WTC11 (cell line): ENCODE results near the gene SEC14L6.

Experiments
- CREB1 ChIP-seq: sonication (generic); formaldehyde crosslinking; IDR thresholded peaks from 2 replicates; pipeline ENCODE4 v1.8.0; 2023; ENCODE audit warnings: mild to moderate bottlenecking, missing genetic modification reagents
- NR1H2 ChIP-seq: sonication (generic); formaldehyde crosslinking; IDR thresholded peaks from 2 replicates; pipeline ENCODE4 v1.9.0; 2021; ENCODE audit warnings: mild to moderate bottlenecking, moderate library complexity, missing genetic modification reagents
- SMAD3 ChIP-seq: sonication (generic); formaldehyde crosslinking; IDR thresholded peaks from 2 replicates; pipeline ENCODE4 v1.8.0; 2022; ENCODE audit warnings: missing genetic modification reagents, mild to moderate bottlenecking, borderline replicate concordance
- TEAD1 ChIP-seq: sonication (generic); formaldehyde crosslinking; IDR thresholded peaks from 2 replicates; pipeline ENCODE4 v1.8.0; 2022; ENCODE audit warnings: mild to moderate bottlenecking, missing genetic modification reagents
- TEAD4 ChIP-seq: sonication (generic); formaldehyde crosslinking; IDR thresholded peaks from 2 replicates; pipeline ENCODE4 v1.8.0; 2022; ENCODE audit warnings: mild to moderate bottlenecking, missing genetic modification reagents
- ZBTB21 ChIP-seq: sonication (generic); formaldehyde crosslinking; IDR thresholded peaks from 2 replicates; pipeline ENCODE4 v1.8.1; 2023; ENCODE audit warnings: mild to moderate bottlenecking, missing genetic modification reagents, borderline replicate concordance
- TF ChIP-seq, protein P1 (sequence below): fragments of 200-600 bp; IDR thresholded peaks from 2 replicates; pipeline ENCODE4 v1.8.0; 2022; ENCODE audit warnings: antibody characterized with exemption
- TF ChIP-seq, protein P2 (sequence below): sonication (generic); formaldehyde crosslinking; IDR thresholded peaks from 2 replicates; pipeline ENCODE4 v1.8.0; 2022; ENCODE audit warnings: mild to moderate bottlenecking, missing genetic modification reagents
- TF ChIP-seq, protein P3 (sequence below): sonication (generic); formaldehyde crosslinking; IDR thresholded peaks from 2 replicates; pipeline ENCODE4 v1.8.1; 2022; ENCODE audit warnings: mild to moderate bottlenecking, missing genetic modification reagents, moderate library complexity, borderline replicate concordance
- TF ChIP-seq, protein P4 (sequence below): sonication (generic); formaldehyde crosslinking; conservative IDR thresholded peaks from 2 replicates; pipeline ENCODE4 v1.8.1; 2023; ENCODE audit warnings: mild to moderate bottlenecking, low read depth, missing genetic modification reagents, moderate library complexity
- TF ChIP-seq, protein P5 (sequence below): sonication (generic); formaldehyde crosslinking; IDR thresholded peaks from 2 replicates; pipeline ENCODE4 v1.8.1; 2022; ENCODE audit warnings: low read depth, missing genetic modification reagents, borderline replicate concordance
- TF ChIP-seq, protein P6 (sequence below): fragments of 250-450 bp; sonication (Bioruptor Pico); IDR thresholded peaks from 2 replicates; pipeline ENCODE4 v1.9.0; 2021; ENCODE audit warnings: mild to moderate bottlenecking

DNA sequence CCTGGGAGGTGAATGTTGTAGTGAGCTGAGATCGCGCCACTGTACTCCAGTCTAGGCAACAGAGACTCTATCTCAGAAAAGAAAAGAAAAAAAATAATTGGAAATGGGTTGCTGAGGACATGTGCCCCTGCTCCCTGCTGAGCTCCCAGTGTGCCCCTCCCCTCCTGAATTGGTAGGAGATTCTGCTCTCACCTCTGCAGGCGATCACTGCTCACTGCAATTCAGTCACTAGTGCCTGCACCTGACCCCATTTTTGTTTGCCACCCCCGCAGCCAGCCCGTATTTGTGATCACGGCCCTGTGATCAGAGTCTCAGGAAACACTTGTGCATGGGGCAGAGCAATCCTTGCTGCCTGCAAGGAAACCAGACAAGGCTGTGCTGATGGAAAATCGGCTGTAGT, 58.4 kb downstream of the SEC14L6 start:
- TF ChIP-seq, protein P1, sequence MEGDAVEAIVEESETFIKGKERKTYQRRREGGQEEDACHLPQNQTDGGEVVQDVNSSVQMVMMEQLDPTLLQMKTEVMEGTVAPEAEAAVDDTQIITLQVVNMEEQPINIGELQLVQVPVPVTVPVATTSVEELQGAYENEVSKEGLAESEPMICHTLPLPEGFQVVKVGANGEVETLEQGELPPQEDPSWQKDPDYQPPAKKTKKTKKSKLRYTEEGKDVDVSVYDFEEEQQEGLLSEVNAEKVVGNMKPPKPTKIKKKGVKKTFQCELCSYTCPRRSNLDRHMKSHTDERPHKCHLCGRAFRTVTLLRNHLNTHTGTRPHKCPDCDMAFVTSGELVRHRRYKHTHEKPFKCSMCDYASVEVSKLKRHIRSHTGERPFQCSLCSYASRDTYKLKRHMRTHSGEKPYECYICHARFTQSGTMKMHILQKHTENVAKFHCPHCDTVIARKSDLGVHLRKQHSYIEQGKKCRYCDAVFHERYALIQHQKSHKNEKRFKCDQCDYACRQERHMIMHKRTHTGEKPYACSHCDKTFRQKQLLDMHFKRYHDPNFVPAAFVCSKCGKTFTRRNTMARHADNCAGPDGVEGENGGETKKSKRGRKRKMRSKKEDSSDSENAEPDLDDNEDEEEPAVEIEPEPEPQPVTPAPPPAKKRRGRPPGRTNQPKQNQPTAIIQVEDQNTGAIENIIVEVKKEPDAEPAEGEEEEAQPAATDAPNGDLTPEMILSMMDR: no peak
- TF ChIP-seq, protein P2, sequence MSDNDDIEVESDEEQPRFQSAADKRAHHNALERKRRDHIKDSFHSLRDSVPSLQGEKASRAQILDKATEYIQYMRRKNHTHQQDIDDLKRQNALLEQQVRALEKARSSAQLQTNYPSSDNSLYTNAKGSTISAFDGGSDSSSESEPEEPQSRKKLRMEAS (CRISPR knock-in tag): no peak
- TF ChIP-seq NR1H2 (CRISPR knock-in tag): no peak
- TF ChIP-seq, protein P3, sequence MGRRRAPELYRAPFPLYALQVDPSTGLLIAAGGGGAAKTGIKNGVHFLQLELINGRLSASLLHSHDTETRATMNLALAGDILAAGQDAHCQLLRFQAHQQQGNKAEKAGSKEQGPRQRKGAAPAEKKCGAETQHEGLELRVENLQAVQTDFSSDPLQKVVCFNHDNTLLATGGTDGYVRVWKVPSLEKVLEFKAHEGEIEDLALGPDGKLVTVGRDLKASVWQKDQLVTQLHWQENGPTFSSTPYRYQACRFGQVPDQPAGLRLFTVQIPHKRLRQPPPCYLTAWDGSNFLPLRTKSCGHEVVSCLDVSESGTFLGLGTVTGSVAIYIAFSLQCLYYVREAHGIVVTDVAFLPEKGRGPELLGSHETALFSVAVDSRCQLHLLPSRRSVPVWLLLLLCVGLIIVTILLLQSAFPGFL (CRISPR knock-in tag): no peak
- TF ChIP-seq CREB1: no peak
- TF ChIP-seq SMAD3 (CRISPR knock-in tag): no peak
- no peak for TF ChIP-seq TEAD1 (CRISPR knock-in tag)
- no peak for TF ChIP-seq ZBTB21 (CRISPR knock-in tag)
- TF ChIP-seq, protein P4, sequence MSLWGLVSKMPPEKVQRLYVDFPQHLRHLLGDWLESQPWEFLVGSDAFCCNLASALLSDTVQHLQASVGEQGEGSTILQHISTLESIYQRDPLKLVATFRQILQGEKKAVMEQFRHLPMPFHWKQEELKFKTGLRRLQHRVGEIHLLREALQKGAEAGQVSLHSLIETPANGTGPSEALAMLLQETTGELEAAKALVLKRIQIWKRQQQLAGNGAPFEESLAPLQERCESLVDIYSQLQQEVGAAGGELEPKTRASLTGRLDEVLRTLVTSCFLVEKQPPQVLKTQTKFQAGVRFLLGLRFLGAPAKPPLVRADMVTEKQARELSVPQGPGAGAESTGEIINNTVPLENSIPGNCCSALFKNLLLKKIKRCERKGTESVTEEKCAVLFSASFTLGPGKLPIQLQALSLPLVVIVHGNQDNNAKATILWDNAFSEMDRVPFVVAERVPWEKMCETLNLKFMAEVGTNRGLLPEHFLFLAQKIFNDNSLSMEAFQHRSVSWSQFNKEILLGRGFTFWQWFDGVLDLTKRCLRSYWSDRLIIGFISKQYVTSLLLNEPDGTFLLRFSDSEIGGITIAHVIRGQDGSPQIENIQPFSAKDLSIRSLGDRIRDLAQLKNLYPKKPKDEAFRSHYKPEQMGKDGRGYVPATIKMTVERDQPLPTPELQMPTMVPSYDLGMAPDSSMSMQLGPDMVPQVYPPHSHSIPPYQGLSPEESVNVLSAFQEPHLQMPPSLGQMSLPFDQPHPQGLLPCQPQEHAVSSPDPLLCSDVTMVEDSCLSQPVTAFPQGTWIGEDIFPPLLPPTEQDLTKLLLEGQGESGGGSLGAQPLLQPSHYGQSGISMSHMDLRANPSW (CRISPR knock-in tag): no peak
- no peak for TF ChIP-seq TEAD4
- TF ChIP-seq, protein P5, sequence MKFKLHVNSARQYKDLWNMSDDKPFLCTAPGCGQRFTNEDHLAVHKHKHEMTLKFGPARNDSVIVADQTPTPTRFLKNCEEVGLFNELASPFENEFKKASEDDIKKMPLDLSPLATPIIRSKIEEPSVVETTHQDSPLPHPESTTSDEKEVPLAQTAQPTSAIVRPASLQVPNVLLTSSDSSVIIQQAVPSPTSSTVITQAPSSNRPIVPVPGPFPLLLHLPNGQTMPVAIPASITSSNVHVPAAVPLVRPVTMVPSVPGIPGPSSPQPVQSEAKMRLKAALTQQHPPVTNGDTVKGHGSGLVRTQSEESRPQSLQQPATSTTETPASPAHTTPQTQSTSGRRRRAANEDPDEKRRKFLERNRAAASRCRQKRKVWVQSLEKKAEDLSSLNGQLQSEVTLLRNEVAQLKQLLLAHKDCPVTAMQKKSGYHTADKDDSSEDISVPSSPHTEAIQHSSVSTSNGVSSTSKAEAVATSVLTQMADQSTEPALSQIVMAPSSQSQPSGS (CRISPR knock-in tag): no peak
- TF ChIP-seq, protein P6, sequence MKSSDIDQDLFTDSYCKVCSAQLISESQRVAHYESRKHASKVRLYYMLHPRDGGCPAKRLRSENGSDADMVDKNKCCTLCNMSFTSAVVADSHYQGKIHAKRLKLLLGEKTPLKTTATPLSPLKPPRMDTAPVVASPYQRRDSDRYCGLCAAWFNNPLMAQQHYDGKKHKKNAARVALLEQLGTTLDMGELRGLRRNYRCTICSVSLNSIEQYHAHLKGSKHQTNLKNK (CRISPR knock-in tag): no peak
